Neural cell (in vitro differentiated cells): ENCODE results near the gene KLC4. TPM values are rescaled to one million over a fixed set of nuclear protein-coding genes. Genes with fewer than 3 reads are reported as not detected.

Experiments used
- H2AFZ ChIP-seq: fragments of 200-600, 300-800 bp; sonication (generic), shearing (Covaris generic); 2 replicates; pipeline ENCODE4 v1.6.0; 2014; ENCODE audit warnings: low read depth, mild to moderate bottlenecking, antibody characterized with exemption, low read length, moderate library complexity
- H3F3A ChIP-seq: fragments of 200-600 bp; shearing (Covaris generic); 2 replicates; pipeline ENCODE4 v1.6.1; 2016; ENCODE audit warnings: mild to moderate bottlenecking, moderate library complexity, mixed read lengths, antibody characterized with exemption, low read length; ENCODE audit not compliant: insufficient read depth, poor library complexity, severe bottlenecking
- H3K27ac ChIP-seq: fragments of 200-600, 300-800 bp; sonication (generic), shearing (Covaris generic); 2 replicates; pipeline ENCODE4 v1.5.1; 2014; ENCODE audit warnings: mild to moderate bottlenecking, low read length, moderate library complexity
- H3K27me3 ChIP-seq: fragments of 300-800, 200-600 bp; sonication (generic), shearing (Covaris generic); 2 replicates; pipeline ENCODE4 v1.6.0; 2014; ENCODE audit warnings: mild to moderate bottlenecking, low read depth, low read length, moderate library complexity; ENCODE audit not compliant: insufficient read depth
- H3K36me3 ChIP-seq: fragments of 300-800, 200-600 bp; sonication (generic), shearing (Covaris generic); 2 replicates; pipeline ENCODE4 v1.5.1; 2014; ENCODE audit warnings: mild to moderate bottlenecking, antibody characterized with exemption, low read length, moderate library complexity; ENCODE audit not compliant: insufficient read depth
- H3K4me2 ChIP-seq: fragments of 300-800, 200-600 bp; sonication (generic), shearing (Covaris generic); 2 replicates; pipeline ENCODE4 v1.6.0; 2014; ENCODE audit warnings: mild to moderate bottlenecking, low read length
- H3K4me3 ChIP-seq: fragments of 300-800, 200-600 bp; sonication (generic), shearing (Covaris generic); 2 replicates; pipeline ENCODE4 v1.5.1; 2014; ENCODE audit warnings: mild to moderate bottlenecking, low read length, moderate library complexity
- H3K79me2 ChIP-seq: fragments of 200-600 bp; shearing (Covaris generic); replicated peaks from 2 replicates; pipeline ENCODE4 v1.6.0; 2014; ENCODE audit warnings: mild to moderate bottlenecking, low read length, moderate library complexity; ENCODE audit not compliant: insufficient read depth
- H3K9ac ChIP-seq: fragments of 300-800, 200-600 bp; sonication (generic), shearing (Covaris generic); 2 replicates; pipeline ENCODE4 v1.6.1; 2016; ENCODE audit warnings: mild to moderate bottlenecking, low read length, mixed read lengths
- H3K9me2 ChIP-seq: fragments of 200-600 bp; shearing (Covaris generic); 2 replicates; pipeline ENCODE4 v1.6.1; 2016; ENCODE audit warnings: mild to moderate bottlenecking, low read length, mixed read lengths; ENCODE audit not compliant: insufficient read depth
- H3K9me3 ChIP-seq: fragments of 200-600, 300-800 bp; sonication (generic), shearing (Covaris generic); 2 replicates; pipeline ENCODE4 v1.6.1; 2016; ENCODE audit warnings: mild to moderate bottlenecking, mixed run types, low read length, moderate library complexity, mixed read lengths
- H4K20me1 ChIP-seq: fragments of 200-600 bp; shearing (Covaris generic); 2 replicates; pipeline ENCODE4 v1.6.1; 2016; ENCODE audit warnings: mild to moderate bottlenecking, mixed run types; ENCODE audit not compliant: insufficient read depth
- EP300 ChIP-seq: fragments of 450-650 bp; conservative IDR thresholded peaks from 2 replicates; pipeline ENCODE4 v1.6.1; 2014; ENCODE audit warnings: antibody characterized with exemption, mild to moderate bottlenecking, moderate library complexity; ENCODE audit not compliant: poor library complexity, severe bottlenecking
- EZH2 ChIP-seq: fragments of 200-600, 300-800 bp; shearing (Covaris generic), sonication (generic); IDR thresholded peaks from 2 replicates; pipeline ENCODE4 v1.6.1; 2014; ENCODE audit warnings: antibody characterized with exemption, low read length, borderline replicate concordance, mild to moderate bottlenecking; ENCODE audit not compliant: insufficient read depth, poor library complexity, severe bottlenecking
- MXI1 ChIP-seq: fragments of 450-650 bp; conservative IDR thresholded peaks from 2 replicates; pipeline ENCODE4 v1.6.1; 2014; ENCODE audit warnings: antibody characterized with exemption, mild to moderate bottlenecking; ENCODE audit not compliant: poor library complexity, severe bottlenecking
- POLR2AphosphoS5 ChIP-seq: IDR thresholded peaks from 2 replicates; pipeline ENCODE4 v1.6.1; 2012
- RAD21 ChIP-seq: fragments of 450-650 bp; conservative IDR thresholded peaks from 2 replicates; pipeline ENCODE4 v1.6.1; 2014; ENCODE audit warnings: antibody characterized with exemption, mild to moderate bottlenecking, moderate library complexity
- SMC3 ChIP-seq: fragments of 450-650 bp; conservative IDR thresholded peaks from 2 replicates; pipeline ENCODE4 v1.6.1; 2014; ENCODE audit warnings: antibody characterized with exemption, mild to moderate bottlenecking, moderate library complexity; ENCODE audit not compliant: poor library complexity
- TAF1 ChIP-seq: IDR thresholded peaks from 2 replicates; pipeline ENCODE4 v1.6.1; 2012; ENCODE audit warnings: low read depth
- polyA plus RNA-seq: library from polyadenylated mRNA; depleted of rRNA; stranded (reverse); fragments of >200 nt; gene quantifications from 2 replicates; pipeline ENCODE4 v1.2.3, GENCODE V29; 2014
- TF ChIP-seq, protein P1 (sequence below): IDR thresholded peaks from 2 replicates; pipeline ENCODE4 v1.6.1; 2012; ENCODE audit warnings: borderline replicate concordance
- TF ChIP-seq, protein P2 (sequence below): fragments of 450-650 bp; IDR thresholded peaks from 2 replicates; pipeline ENCODE4 v1.5.1; 2014; ENCODE audit warnings: antibody characterized with exemption, mild to moderate bottlenecking, moderate library complexity; ENCODE audit not compliant: poor library complexity, severe bottlenecking

KLC4 gene
- polyA plus RNA-seq, 1 donor from 2014 or later, result 75.3 TPM

DNA sequence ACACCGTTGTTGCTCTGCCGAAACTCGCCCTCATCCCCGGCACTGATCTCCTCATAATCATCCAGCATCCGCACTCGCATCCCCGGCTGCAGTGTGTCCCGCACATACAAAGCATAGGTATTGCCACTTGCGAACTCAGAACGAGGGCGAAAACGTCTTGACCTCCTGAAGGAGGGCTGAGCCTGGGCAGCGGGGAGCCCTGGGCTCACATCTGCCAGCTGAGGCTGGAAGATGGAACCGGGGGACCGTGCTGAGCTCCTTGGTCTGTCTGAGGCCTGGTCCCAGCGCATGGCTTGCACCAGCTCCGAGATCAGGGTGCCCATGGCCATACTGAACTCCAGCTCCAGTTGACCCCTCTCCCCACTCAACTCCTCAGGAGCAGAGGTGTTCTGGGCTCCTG is 8.4 kb upstream of the KLC4 start:
- H4K20me1 ChIP-seq, result no peaks in the 10 kb centered on the region
- no peaks in the 10 kb centered on the region for H3K79me2 ChIP-seq
- H3K9me3 ChIP-seq, result no peaks in the 10 kb centered on the region
- H3K4me3 ChIP-seq, result no peak overlapping the region
- H3K36me3 ChIP-seq, result no peaks in the 10 kb centered on the region
- H3K9ac ChIP-seq, result no peak overlapping the region
- no peaks in the 10 kb centered on the region for H3K27me3 ChIP-seq
- no peak overlapping the region for H2AFZ ChIP-seq
- H3K9me2 ChIP-seq, result no peaks in the 10 kb centered on the region
- no peak overlapping the region for H3K4me2 ChIP-seq
- no peak overlapping the region for H3K27ac ChIP-seq
- TF ChIP-seq, protein P1, sequence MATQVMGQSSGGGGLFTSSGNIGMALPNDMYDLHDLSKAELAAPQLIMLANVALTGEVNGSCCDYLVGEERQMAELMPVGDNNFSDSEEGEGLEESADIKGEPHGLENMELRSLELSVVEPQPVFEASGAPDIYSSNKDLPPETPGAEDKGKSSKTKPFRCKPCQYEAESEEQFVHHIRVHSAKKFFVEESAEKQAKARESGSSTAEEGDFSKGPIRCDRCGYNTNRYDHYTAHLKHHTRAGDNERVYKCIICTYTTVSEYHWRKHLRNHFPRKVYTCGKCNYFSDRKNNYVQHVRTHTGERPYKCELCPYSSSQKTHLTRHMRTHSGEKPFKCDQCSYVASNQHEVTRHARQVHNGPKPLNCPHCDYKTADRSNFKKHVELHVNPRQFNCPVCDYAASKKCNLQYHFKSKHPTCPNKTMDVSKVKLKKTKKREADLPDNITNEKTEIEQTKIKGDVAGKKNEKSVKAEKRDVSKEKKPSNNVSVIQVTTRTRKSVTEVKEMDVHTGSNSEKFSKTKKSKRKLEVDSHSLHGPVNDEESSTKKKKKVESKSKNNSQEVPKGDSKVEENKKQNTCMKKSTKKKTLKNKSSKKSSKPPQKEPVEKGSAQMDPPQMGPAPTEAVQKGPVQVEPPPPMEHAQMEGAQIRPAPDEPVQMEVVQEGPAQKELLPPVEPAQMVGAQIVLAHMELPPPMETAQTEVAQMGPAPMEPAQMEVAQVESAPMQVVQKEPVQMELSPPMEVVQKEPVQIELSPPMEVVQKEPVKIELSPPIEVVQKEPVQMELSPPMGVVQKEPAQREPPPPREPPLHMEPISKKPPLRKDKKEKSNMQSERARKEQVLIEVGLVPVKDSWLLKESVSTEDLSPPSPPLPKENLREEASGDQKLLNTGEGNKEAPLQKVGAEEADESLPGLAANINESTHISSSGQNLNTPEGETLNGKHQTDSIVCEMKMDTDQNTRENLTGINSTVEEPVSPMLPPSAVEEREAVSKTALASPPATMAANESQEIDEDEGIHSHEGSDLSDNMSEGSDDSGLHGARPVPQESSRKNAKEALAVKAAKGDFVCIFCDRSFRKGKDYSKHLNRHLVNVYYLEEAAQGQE, result no peak
- TF ChIP-seq MXI1 (no peak), EP300 (no peak), POLR2AphosphoS5 (no peak), RAD21 (no peak), SMC3 (no peak), TAF1 (no peak), EZH2 (no peak)
- TF ChIP-seq, protein P2, sequence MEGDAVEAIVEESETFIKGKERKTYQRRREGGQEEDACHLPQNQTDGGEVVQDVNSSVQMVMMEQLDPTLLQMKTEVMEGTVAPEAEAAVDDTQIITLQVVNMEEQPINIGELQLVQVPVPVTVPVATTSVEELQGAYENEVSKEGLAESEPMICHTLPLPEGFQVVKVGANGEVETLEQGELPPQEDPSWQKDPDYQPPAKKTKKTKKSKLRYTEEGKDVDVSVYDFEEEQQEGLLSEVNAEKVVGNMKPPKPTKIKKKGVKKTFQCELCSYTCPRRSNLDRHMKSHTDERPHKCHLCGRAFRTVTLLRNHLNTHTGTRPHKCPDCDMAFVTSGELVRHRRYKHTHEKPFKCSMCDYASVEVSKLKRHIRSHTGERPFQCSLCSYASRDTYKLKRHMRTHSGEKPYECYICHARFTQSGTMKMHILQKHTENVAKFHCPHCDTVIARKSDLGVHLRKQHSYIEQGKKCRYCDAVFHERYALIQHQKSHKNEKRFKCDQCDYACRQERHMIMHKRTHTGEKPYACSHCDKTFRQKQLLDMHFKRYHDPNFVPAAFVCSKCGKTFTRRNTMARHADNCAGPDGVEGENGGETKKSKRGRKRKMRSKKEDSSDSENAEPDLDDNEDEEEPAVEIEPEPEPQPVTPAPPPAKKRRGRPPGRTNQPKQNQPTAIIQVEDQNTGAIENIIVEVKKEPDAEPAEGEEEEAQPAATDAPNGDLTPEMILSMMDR, result no peak
- no peaks in the 10 kb centered on the region for H3F3A ChIP-seq

DNA sequence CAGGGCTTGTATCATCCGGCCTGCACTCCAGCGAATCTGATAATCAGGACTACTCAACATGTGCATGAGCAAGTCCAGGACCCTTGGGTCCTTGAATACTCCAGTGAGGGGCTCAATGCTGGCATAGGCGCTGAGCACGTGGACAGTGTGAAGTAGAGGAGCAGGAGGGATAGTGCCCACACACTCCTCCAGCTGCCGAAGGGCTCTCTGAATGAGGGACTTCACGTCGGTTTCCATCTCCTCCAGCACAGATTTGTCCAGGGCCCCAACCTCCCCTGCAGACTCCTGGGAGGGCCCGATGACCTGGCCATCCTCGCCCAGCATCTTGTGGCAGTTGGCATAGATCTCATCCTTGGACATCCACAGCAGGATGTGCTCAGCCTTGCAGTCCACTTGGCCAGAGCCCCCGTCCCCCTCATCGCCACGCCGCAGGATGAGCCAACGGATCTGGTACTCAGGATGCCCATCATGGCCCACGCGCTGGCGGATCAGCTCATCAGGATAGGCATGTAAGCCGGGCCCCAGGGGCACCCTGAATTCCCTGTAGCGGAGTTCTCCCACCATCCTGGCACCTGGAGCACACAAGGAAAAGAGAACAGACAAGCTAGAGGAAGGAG is 7.1 kb upstream of the KLC4 start:
- Histone ChIP-seq H4K20me1 (no peaks in the 10 kb centered on the region), H3K9me2 (no peaks in the 10 kb centered on the region), H3K79me2 (no peaks in the 10 kb centered on the region), H3K9ac (no peak overlapping the region), H3K36me3 (no peaks in the 10 kb centered on the region), H3F3A (no peaks in the 10 kb centered on the region), H3K27me3 (no peaks in the 10 kb centered on the region), H3K27ac (no peak overlapping the region), H3K9me3 (no peaks in the 10 kb centered on the region), H3K4me3 (peak overlapping the region; percentile 76), H3K4me2 (no peak overlapping the region), H2AFZ (no peak overlapping the region)
- no peak for TF ChIP-seq EP300
- TF ChIP-seq EZH2, result no peak
- TF ChIP-seq TAF1, result no peak
- TF ChIP-seq, protein P1, result no peak
- no peak for TF ChIP-seq RAD21
- TF ChIP-seq POLR2AphosphoS5, result no peak
- TF ChIP-seq SMC3, result no peak
- TF ChIP-seq, protein P2, result no peak
- no peak for TF ChIP-seq MXI1
